Measurements from ENCODE around the gene MPEG1.

DNA sequence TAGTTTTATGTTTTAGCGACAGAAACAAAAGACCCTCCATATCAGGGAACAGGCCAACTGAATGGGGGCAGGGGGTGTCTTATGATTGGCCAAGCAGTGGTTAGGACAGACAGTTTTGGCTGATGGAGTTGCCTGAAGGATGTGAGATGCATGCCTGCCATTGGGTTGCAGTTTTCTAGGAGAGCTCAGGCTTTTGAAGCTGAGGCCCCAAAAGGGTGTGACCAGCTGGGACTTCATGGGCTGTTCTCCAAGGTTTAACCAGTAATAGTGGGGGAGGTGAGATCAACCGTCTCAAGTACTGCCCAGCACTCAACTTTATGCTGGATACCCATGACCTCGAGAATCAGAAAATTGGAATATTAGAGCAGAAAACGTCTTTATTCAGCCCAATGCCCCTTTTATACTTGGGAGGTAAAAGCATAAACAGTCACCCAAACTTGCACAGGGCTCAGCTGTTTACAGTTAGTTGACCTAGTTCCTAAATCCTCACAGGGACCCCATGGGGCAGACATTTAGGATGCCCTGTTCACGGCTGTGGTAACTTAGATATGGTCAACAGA is 27.3 kb downstream of the MPEG1 start:
- TF ChIP-seq MAFK (IDR thresholded peaks at IDR 0.05; ENCODE audit: low read length), result no peak
- no peak for TF ChIP-seq SRF (CRISPR knock-in tag; IDR thresholded peaks at IDR 0.05)
- TF ChIP-seq FOXA1 (IDR thresholded peaks at IDR 0.05; ENCODE audit: borderline replicate concordance), result no peak
